Skin of body (tissue), 2 donors: Measurements from ENCODE around the gene HOXA5. TPM values are rescaled to one million over a fixed set of nuclear protein-coding genes. Genes with fewer than 3 reads are reported as not detected.

Experiments used
- DNase-seq: peaks from one replicate; lab custom pipeline; 2025; lab: John Stamatoyannopoulos, UW
- total RNA-seq: library from RNA; depleted of rRNA; stranded (reverse); fragments of >200 nt; gene quantifications from one replicate; pipeline ENCODE4 v1.2.3, GENCODE V29; 2014

HOXA5 gene
- total RNA-seq, 1 donor from 2014 or later, result 4.7 TPM

- no peak for DNase-seq
Measured at GRCh38 chr7:27109466-27110185, 33.9 kb downstream of the HOXA5 start.

GRCh38 chr7:27108390-27109127 is 34.9 kb downstream of the HOXA5 start:
- no peak for DNase-seq

DNA sequence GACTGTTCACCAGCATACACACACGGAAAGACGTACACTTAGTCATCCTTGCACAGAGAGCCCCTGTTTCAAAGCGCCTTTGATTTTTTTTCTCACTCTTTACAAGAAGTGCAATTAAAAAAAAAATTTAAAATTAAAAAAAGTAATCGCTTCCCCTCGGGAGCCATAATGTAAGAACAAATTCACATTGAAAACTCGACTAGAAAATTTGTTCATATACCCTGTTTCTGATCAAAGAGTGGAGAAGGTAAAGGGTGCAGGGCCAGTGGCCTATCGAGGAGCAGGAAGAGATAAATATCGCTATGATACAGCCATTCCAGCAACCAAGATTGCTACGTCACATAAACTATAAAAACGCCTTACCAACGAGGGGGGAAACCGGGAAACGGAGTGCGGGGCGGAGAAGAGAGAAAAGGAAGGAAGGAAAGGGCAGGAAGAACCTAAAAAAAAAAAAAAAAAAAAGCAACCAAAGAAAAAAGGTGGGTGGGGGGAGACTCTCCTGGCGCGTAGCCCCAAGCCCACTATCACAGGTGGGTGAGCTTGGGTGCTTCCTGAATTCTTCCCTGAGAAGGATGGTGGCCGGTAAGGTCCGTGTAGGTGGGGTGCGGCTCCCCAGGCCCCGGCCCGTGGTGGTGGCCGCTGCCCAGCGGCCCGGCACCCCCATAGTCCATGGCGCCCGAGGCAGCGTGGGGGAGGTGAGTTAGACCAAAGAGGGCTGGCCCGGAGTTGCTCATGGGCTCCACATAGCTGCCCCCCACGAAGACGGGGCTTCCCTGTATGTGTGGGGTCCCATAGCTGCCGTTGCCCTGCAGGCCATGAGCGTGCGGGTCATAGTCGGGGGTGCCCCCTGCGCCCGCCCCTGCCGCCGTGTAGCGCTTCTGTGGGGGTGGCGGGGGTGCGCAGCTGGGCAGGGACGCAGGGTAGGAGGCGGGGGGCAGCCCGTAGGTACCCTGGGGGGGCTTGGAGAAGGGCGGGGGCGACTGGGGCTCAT is 35.8 kb downstream of the HOXA5 start:
- no peak for DNase-seq

- no peak for DNase-seq
Measured at GRCh38 chr7:27106901-27107240, 36.6 kb downstream of the HOXA5 start.

DNA sequence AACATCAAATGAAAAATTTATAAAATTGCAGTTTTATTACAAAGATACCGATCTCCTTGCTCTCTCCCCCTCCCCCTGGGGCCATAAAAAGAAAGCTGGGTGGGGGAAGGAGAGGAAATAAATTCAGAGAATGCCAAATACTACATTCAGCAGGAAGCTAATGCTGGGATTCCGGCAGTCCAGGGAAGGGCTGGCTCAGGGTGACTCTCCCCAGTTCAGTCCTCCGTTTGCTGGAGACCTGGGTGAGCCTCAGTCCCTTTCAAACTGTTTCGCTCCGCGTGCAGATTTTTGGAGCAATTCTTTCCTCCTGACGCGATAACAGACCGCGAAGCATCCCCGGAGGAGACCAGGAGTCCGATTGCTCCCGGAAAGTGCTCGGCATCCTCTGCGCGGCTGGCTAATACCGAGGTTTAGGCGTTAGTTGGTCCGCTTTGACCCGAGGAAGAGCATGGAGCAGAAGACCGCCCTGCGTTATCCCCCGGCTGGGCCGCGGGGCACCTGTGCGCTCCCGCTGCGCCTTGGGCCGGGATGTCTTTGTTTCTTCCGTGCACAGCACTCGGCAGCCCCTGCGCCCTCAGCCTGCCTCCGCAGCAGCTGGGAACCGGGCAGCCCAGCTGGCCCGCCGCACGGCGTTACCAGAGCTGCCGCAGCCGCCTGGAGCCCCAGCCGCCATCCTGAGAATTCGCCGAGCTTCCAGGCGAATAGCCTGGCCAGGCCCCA is 37.1 kb downstream of the HOXA5 start:
- DNase-seq, result no peak

- DNase-seq, result no peak
Measured at GRCh38 chr7:27105301-27106031, 38.0 kb downstream of the HOXA5 start.

DNA sequence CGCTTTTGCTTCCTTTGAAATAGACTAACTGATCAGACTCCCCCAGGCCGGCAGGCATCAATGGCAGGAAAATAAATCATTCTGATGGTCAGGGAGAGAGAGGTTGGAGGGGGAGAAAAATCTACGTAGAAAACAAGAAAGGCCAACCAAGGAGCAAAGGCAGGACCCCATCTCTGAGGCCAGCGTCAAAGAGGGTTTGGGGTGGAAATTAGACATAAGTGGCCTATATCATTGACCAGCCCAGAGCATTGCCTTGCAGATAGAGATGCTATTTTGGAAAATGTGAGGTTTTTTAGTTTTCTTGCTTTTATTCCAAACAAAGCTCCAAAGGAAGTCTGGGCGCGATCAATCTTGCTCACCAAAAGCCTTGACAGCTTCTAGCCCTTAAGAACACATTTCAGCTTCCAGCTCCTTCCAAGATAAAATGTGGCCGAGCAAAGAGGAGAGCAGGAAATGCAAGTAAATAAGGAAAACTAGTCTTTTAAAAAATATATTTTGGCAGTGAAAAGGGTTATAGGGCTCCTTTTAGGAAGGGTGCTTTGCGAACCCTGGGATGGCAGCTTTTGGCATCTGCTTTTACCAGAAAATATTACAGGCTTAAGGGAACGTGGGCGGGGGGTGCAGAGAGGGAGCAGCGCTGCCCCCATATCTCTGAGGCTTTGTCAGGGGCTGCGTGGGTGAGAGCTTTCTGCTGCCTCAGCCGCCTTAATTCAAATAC is 39.0 kb downstream of the HOXA5 start:
- no peak for DNase-seq

- DNase-seq, result no peak
Measured at GRCh38 chr7:27103489-27104226, 39.8 kb downstream of the HOXA5 start.

DNA sequence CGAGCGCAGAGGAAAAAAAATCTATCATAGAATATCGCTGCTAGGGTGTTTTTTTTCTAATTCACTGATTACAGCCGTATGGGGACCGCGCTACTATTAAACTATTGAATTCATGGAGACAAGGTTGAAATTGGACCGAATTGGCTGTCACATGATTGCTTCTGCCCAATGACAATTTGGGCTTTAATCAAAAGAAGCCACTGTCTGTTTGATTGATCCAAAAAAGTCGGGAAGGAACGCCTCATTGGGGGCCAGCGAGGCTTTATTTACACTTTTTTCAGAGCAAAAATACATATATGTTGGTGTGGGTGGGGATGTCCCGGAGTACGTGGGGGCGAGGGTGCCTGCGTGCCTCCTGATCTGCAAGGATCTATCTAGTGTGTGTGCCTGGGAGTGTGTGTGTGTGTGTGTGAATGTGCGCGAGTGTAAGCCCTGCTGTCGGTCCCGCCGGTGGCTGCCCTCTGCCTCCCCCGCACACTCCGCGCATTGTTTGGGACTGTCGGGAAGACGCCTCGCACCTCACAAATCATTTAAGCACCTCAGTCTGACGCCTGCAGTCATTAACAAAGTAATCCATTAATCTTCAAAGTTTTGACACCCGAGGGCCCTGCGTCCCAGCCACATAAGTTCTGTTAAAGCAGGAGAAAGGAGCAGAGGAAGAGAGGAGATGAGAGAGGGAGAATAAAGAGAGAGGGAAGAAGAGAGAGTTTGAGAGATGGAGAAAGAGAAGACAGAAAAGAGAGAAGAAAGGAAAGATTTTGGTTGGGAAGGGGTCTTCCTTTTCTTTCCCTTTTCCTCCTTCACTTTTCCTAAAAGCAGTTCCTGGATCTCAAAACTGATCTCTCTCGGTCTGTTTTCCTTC is 40.7 kb downstream of the HOXA5 start, which contains the start of gene HOXA2:
TSS of gene HOXA2 (minus strand) at position 103 of the 862 bp plus-strand sequence. CDS start 183 bp downstream, outside the sequence.
- no peak for DNase-seq

DNA sequence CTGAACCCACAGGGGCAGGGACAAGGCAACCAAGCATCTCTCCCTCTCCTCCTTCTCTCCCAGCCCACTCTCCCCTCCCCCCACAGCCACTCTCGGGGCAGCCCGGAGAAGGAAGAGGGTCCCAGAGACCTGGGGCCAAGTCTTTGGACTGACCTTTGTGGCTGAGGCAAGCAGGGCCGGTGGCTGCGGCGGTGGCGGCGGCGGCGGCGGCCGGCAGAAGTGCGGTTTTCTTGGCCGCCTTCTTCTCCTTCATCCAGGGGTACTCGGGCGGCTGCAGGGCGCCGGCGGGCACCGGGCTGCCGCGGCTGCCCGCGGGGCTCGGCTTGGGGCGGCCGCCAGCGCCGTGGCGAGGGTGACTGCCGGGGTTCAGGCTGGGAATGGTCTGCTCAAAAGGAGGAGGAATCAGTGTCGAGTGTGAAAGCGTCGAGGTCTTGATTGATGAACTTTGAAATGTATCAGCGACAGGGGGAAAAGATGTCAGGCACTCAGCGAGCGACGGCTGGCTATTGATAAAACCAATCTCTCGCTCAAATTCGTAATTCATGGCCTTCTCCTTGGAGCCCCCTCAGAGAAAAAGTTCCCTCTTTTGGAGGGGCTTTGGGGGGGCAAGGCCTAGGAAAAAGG is 41.4 kb downstream of the HOXA5 start:
- DNase-seq, result no peak

- DNase-seq, result no peak
Measured at GRCh38 chr7:27101171-27101956, 42.1 kb downstream of the HOXA5 start.

GRCh38 chr7:27100694-27101170 is 42.7 kb downstream of the HOXA5 start:
- DNase-seq, result no peak

DNA sequence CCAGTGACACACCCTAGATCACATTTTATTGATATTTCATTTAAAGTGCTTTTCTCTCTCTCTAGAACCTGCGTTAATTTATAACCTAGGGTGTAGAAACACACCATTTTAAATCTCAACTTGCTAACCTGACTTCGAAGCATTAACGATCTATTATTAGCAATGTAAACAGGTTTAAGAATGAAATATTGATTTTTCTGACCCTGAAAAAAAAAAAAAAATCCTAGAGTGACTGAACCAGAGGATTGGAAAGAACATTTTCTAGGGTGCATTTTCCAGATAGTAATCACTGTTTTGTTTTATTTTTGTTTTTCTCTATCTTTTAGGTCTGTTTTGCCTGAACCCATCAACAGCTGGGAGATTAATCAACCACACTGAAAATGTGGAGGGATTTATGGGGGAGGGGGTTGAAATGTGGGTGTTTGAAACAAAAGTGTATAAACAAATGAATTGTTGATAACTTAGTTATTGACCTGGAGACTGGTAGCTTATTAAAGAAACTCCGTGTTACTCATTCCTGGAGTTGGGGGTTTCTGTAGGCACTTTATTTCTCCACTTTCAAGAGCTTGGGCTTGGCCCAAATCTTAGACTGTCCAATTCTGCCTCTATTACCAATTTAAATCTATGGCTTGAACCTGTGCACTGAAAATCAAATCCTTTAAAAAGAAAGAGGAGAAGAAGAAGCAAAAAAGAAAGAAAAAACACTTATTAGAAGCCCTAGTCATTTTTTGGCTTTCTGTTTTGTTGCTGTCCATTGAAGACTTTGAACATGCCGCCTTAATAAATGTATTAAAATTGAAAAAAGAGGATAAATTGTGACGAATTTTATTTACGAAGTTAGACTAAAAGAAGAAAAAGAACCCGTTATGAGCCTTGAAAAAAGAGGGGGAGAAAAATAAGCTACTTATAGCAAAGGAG is 43.8 kb downstream of the HOXA5 start:
- no peak for DNase-seq

DNA sequence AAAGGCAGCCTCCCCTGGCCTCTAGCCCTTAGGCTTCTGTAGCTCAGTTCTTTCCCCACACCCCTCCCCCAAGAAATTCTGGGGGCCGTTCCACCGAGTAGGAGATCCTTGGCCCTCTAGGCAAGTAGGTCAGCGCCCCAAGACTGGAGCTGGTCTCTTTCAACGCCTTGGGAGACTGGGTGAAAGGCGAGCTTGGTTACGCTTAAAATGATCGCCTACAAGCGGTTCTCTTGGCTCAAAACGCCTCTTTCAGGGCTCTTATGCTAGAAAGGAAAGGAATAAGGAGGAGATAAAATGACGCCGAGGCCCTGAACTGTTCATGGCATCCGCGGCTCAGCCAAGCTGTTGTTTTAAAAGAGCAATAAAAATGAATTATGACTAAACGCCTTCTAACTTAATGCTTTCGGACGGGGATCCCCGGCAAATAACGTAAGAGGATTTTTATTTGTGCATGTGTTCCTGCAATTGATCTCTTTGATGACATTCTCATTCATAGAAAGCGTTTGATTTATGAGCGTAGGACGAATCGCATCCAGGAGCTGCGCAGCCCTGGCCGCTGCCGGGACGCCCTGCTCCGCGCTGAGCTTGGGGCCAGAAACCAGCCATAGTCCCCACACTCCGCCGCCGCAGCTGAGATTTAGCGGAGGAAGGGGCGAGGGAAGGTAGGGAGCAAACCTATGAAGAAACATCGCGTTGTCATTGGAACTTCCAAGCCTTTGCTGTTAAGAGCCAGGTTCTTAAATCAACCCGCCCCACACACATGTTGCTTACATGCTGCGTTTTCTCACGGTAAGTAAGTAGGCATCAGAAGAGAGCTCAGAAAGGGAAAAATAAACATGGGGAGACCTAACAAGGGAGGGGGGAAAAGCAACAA is 44.7 kb downstream of the HOXA5 start:
- DNase-seq, result no peak
